Measurements from ENCODE around the gene NMNAT3. TPM values are rescaled to one million over a fixed set of nuclear protein-coding genes. Genes with fewer than 3 reads are reported as not detected.
"Not testable (repeated sequence)": the region's sequence is repeated elsewhere in the genome, so short reads cannot be mapped to it uniquely, and the experiment has no call there.

The NMNAT3 gene
- total RNA-seq, 4 donors from 2014 or later = 5.6 to 46.2 (median 14.2) TPM

DNA sequence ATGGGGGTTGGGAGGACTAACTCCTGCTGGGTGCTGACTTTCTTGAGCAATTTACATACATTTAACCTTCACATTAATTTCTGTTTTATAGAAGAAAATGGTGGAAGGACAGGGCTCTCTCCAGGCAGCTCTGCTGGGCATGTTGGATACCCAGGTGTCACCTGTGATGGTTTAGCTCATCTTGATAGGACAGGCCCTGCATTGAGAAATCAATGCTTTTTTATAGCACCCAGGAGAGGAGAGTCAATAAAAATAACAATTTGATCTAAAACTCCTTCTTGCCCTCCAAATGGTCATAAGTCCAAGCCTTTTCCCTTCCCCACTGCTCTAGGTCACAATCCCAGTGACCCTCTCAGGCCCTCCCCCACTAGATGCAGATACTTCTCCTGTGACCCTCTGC, 90.0 kb downstream of the NMNAT3 start:
- Histone ChIP-seq H3K27me3 (no peaks in the 10 kb centered on the region), H3K36me3 (no peaks in the 10 kb centered on the region), H3K9me3 (no peaks in the 10 kb centered on the region), H3K4me1 (no peaks in the 10 kb centered on the region), H3K27ac (no peak overlapping the region), H3K4me3 (no peak overlapping the region)
- TF ChIP-seq, protein P1, sequence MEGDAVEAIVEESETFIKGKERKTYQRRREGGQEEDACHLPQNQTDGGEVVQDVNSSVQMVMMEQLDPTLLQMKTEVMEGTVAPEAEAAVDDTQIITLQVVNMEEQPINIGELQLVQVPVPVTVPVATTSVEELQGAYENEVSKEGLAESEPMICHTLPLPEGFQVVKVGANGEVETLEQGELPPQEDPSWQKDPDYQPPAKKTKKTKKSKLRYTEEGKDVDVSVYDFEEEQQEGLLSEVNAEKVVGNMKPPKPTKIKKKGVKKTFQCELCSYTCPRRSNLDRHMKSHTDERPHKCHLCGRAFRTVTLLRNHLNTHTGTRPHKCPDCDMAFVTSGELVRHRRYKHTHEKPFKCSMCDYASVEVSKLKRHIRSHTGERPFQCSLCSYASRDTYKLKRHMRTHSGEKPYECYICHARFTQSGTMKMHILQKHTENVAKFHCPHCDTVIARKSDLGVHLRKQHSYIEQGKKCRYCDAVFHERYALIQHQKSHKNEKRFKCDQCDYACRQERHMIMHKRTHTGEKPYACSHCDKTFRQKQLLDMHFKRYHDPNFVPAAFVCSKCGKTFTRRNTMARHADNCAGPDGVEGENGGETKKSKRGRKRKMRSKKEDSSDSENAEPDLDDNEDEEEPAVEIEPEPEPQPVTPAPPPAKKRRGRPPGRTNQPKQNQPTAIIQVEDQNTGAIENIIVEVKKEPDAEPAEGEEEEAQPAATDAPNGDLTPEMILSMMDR (IDR thresholded peaks at IDR 0.05) = no peak
- no peak for TF ChIP-seq POLR2A (IDR thresholded peaks at IDR 0.05)
- no peak for DNase-seq

GRCh38 chr3:139586420-139587017, 91.3 kb downstream of the NMNAT3 start:
- H3K9me3 ChIP-seq = no peaks in the 10 kb centered on the region
- H3K4me1 ChIP-seq = no peaks in the 10 kb centered on the region
- H3K36me3 ChIP-seq = no peaks in the 10 kb centered on the region
- H3K4me3 ChIP-seq = no peak overlapping the region
- no peak for DNase-seq
- no peaks in the 10 kb centered on the region for H3K27me3 ChIP-seq
- H3K27ac ChIP-seq = no peak overlapping the region
- TF ChIP-seq, protein P1 (IDR thresholded peaks at IDR 0.05) = no peak
- TF ChIP-seq POLR2A (IDR thresholded peaks at IDR 0.05) = no peak

DNA sequence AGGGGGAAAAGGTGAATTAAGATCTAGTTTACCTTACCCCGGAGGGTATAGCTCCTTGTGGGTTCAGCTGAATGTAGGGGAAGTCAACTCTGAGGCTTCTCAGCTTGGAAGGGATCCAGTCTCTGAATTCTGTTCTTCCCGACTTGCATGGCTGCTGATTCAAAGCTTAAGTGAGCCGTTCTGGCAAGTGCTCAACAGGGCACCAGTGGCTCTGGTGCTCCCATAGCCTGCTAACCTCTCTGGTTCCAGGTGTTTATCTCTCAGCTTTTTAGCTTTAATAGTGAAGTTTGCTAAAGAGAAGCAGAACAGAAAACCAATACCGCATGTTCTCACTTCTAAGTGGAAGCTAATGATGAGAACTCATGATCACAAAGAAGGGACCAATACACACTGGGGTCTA, 92.0 kb downstream of the NMNAT3 start:
- Histone ChIP-seq H3K36me3 (no peaks in the 10 kb centered on the region), H3K27ac (no peak overlapping the region), H3K27me3 (no peaks in the 10 kb centered on the region), H3K4me3 (no peak overlapping the region), H3K9me3 (no peaks in the 10 kb centered on the region), H3K4me1 (no peaks in the 10 kb centered on the region)
- TF ChIP-seq POLR2A (IDR thresholded peaks at IDR 0.05) = no peak
- TF ChIP-seq, protein P1 (IDR thresholded peaks at IDR 0.05) = no peak
- DNase-seq = no peak

DNA sequence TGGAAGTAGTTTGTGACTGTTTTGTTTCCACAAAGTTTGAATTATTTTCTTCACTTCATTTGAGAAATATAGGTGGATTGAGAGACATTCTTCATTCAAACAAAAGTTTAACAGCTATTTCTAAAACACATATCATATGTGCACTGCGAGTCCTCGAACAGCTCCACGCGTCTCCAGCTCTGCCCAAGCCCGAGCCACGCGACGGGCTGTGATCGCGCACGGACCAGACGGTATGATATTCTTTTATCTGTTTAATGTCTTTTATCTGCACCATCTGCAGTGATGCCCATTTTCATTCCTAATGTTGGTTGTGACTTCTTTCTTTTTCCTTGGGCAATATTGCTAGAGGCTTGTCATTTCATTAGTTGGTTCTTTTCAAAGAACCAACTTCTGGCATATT, 94.1 kb downstream of the NMNAT3 start:
- not testable (repeated sequence) for H3K4me1 ChIP-seq, H3K9me3 ChIP-seq, H3K36me3 ChIP-seq, DNase-seq, H3K27ac ChIP-seq, H3K4me3 ChIP-seq, H3K27me3 ChIP-seq

GRCh38 chr3:139578783-139579182, 99.0 kb downstream of the NMNAT3 start:
- Histone ChIP-seq H3K9me3 (no peaks in the 10 kb centered on the region), H3K36me3 (no peaks in the 10 kb centered on the region), H3K4me3 (no peak overlapping the region), H3K4me1 (no peaks in the 10 kb centered on the region), H3K27ac (no peak overlapping the region), H3K27me3 (no peaks in the 10 kb centered on the region)
- TF ChIP-seq, protein P1 (IDR thresholded peaks at IDR 0.05) = no peak
- TF ChIP-seq POLR2A (IDR thresholded peaks at IDR 0.05) = no peak
- DNase-seq = no peak

GRCh38 chr3:139577909-139578308, 99.9 kb downstream of the NMNAT3 start:
- no peak for TF ChIP-seq POLR2A (IDR thresholded peaks at IDR 0.05)
- TF ChIP-seq, protein P1 (IDR thresholded peaks at IDR 0.05) = no peak
- Histone ChIP-seq H3K27me3 (no peaks in the 10 kb centered on the region), H3K27ac (no peak overlapping the region), H3K4me3 (no peak overlapping the region), H3K9me3 (no peaks in the 10 kb centered on the region), H3K36me3 (no peaks in the 10 kb centered on the region), H3K4me1 (no peaks in the 10 kb centered on the region)
- DNase-seq = no peak

All from Peyer's patch (tissue), 4 donors.